Stimulated activated CD4-positive, alpha-beta T cell treated with anti-CD3 and anti-CD28 coated beads, Interleukin-12 subunit alpha, Interleukin-12 subunit beta, amount 100 ng/mL, for 4 hours (primary cell): ENCODE results near the gene CLIP4.

Experiments used
- DNase-seq: peaks from one replicate; pipeline ENCODE4 v3.0.0-alpha.2; 2020

The CLIP4 gene

DNA sequence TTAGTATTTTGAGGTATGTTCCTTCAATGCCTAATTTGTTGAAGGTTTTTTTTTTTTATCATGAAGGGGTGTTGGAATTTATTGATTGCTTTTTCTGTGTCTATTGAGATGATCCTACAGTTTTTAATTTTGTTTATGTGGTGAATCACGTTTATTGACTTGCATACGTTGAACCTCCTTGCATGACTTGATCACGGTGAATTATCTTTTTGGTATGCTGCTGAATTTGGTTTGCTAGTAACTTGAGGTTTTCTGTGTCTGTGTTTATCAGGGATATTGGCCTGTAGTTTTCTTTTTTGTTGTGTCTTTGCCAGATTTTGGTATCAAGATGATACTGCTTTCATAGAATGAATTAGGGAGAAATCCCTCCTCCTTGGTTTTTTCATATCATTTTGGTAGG lies 23.9 kb downstream of the CLIP4 start:
- DNase-seq: no peak

GRCh38 chr2:29139731-29140130 lies 24.5 kb downstream of the CLIP4 start:
- no peak for DNase-seq

DNA sequence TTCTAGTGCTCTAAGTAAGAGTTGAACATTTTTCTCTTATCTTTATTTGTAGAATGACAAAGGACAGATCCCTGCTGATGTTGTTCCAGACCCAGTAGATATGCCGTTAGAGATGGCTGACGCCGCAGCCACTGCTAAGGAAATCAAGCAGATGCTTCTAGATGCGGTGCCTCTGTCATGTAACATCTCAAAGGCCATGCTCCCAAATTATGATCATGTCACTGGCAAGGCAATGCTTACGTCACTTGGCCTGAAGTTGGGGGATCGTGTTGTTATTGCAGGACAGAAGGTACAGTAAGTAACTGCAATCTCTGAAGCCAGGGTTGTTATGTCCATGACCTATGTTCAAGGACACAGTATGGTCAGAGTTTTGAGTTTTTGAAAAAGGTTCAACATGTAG lies 28.4 kb downstream of the CLIP4 start:
- DNase-seq: no peak

GRCh38 chr2:29146197-29146596 lies 31.0 kb downstream of the CLIP4 start:
- DNase-seq: no peak

- DNase-seq: no peak
Measured at GRCh38 chr2:29147963-29148362, 32.7 kb downstream of the CLIP4 start.

- DNase-seq: no peak
Measured at GRCh38 chr2:29154610-29155009, 39.4 kb downstream of the CLIP4 start.

GRCh38 chr2:29155578-29155977 lies 40.4 kb downstream of the CLIP4 start:
- DNase-seq: no peak

DNA sequence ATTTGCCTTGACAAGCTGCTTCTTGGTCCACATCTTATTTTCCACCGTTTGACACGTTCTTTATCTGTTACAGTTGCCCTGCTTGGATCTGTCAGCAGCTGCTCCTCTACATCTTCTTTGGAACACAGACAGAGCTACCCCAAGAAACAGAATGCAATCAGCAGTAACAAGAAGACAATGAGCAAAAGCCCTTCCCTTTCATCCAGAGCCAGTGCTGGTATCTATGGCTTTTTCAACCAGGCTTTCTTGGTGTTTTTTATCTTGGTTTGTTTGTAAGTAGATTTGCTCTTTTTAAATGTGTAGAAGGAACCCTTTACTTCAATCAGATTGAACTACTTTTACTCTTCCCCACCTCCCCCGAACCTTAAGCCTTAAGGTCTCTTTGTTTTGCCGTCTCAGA lies 41.9 kb downstream of the CLIP4 start:
- DNase-seq: no peak

DNA sequence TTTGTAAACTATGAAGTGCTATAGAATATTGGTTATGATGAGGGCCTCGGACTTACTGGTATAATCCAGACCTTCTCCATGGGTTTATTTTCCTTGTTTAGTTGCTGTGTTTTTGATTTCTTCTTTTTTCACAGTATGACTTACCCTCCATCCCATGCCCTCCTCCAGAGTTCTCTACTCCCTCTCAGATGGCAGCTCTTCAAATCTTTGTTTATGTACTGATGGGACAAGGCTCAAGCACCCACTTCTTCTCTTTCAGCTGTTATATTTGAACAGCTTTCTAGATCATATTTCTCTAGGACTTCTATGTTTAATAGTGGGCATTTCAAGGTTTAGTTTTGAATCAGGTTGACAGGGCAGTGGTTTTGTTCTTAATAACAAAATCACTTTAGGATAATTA lies 43.9 kb downstream of the CLIP4 start:
- DNase-seq: no peak

DNA sequence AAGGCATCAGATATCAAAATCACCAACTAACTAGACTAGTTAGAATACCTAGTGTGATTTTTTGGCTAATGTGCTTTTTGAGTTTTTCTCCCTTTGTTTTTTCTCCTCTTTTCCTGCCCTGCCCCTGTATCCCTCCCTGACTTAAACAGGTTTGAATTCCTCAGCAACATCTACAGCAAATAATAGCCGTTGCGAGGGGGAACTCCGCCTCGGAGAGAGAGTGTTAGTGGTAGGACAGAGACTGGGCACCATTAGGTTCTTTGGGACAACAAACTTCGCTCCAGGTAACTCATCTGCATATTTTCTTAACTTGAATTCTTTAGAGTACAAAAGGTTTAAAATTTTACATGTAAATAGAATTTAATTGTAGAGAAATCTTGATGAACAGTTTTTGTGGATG lies 45.0 kb downstream of the CLIP4 start:
- DNase-seq: no peak

DNA sequence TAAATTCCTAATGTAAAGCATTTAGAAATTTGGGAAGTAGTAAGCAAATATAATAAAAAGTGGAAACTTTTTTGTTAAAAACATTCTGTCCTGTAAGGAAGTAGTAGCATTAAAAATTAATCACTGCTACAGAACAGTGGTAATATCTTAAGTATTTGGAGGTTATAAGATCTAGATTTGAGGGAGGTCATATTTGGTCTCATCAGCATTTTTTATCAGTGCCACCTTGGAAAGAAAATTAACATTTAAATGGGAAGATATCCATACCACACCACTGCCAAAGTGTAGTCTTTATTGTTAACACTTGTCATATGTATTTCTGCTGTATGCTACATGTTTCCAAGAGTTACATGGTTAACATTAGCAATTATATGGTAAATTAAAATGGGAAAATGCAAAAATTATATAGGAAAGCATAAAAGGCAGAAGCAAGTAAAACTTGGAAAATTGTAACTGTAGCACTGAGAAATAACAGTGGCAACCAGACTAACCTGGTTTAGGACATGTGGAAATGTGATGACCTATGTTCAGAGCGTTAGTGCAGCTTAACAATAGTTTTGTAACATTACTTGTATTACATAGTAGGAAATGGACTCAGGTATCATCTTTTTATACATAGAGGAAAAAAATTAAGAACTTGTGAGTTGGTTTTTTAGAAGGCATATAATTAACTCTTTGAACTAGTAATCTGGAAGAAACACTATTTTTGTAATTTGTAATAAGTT lies 47.2 kb downstream of the CLIP4 start:
- no peak for DNase-seq

GRCh38 chr2:29164091-29164846 lies 49.1 kb downstream of the CLIP4 start:
- DNase-seq: no peak

DNA sequence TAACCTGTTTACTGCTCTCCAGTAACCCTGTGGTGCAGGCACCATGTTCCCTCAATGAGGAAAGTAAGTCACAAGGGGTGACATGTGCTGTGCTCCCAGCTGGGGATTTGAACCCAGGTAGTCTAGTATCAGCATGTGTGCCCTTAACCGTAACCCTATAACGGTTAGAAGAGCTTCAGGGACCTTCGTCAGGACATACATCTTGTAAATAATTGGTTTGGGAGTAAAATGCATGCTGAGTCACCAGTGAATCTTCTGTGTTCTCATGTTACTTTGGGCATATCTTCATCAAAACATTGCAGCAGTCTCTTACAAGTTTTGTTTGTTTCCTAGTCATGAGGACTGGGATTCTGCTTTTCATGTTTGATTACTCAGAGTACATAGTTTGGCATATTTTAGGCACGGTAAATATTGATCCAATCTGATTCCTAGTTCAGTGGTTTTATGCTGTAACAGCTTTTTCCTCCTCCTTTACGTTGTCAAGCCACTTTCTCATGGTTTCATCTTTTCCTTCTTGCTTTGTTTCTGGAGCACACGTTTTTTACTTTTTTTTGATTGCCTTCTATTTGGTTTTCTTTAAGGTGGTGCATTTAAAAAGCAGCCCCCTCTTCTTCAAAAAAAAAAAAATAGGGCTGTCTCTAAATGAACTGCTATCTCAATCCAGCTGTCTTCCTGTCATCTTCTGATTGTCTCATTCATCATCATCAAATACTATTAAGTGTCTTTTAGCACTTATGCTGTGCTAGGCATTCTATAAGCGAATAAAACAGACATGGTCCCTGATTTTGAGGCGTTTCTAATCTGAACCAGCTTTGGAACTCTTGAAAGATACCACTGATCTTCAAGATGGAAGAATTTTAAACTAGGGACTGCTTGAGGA lies 50.4 kb downstream of the CLIP4 start:
- DNase-seq: no peak

DNA sequence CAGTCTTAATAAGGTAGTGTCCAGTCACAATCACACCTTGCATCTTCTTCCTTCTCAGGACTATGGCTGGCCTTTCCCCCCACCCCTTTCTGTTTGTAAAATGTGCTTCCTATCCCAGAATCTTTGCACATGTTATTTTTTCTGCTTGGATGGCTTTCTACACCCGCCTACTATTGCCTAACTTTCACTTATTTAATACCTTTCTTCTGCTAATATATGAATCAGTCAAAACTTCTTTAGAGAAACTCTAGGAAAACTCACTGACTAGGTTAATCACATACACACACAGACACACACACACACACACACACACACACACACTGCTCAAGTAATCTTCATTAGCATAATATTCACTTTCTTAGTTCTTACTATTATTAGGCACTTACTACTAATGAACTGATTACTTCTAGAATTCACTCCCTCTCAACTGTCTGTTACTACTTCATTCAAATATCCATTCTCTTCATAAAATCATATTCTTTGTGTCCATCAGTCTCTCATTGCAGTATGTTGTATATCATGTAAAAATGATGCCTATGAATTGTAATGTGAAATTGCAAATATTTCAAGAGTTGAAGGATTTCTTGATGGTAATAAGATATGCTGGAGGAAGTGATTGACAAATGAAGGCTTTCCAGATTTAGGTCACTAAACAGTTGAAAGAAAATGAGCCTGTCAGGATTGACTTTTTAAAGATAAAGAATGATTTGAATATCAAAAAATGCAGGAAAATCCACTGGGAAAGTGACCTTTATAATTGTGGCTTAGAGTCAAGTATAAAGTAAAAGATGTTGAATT lies 51.2 kb downstream of the CLIP4 start:
- no peak for DNase-seq

DNA sequence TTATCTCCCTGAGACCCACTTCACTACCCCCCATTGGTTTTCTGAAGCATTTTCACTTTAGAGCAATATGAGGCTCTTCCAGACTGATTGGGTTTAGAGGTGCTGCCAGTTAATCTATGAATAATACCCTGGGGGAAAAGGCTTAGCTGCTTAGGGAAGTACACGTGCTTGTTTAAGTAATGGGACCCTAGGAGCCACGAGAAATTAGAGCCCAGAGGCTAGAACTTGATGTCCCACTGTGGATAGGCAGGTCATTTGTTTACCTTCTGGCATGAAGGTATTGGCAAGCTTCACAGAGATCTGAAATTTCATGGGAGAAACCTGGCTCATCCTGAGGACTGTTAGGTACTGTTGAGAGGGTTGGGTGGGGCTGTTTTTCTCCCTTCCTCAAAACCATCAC lies 59.7 kb downstream of the CLIP4 start:
- no peak for DNase-seq

DNA sequence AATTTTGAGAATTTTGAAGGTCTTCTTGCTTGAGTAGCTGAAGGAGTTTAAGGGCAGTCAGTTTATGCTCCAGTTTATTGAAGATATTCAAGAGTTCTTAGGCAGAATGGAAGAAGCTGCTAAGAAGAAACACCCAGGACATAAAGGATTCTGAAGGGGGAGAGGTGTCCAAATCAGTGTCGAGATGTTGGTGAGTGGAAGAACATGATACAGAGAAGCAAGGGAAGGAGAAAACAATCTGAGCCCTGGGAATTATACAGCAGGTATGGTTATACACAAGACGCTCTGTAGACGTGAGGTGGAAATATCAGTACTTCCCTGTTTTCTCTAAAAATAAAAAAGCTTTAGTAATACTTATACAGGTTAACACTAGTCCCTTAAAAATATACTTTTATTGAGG lies 60.1 kb downstream of the CLIP4 start:
- DNase-seq: no peak

DNA sequence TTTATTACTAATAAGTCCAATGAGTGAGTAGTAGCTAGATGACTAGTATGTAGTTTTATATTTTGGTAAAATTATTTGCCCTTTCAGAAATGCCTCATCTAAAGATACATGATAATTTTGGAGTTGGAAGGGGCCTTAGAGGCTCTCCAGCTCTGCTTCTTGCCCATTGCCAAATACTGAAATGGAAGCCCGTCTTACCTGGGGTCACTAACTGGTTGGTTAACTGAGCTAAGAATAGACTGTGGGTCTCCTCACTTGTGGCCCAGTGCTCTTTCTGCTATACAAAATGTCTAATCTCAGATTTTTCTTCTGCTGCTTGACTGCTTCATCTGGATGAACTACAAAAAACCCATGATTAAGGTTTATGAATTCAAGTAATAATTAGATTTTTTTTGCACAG lies 67.1 kb downstream of the CLIP4 start:
- no peak for DNase-seq

DNA sequence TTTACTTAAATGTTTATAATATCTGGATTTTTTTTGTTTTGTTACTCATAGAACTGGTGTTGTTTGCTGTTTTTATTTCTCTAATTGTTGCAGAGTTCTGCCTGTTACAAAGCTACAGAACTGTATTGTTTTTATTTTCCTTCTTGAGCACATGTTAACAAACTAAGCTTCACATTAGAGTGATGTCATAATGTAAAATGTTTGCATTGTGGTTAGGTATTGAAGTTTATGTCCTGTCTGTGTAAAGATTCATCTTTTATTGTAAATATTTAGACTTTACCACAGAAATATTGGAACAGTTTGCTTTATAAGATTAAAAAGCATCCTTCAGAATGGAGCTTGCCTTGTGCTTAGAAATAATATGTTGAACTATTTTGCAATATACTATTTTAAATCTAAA lies 67.7 kb downstream of the CLIP4 start:
- DNase-seq: no peak

DNA sequence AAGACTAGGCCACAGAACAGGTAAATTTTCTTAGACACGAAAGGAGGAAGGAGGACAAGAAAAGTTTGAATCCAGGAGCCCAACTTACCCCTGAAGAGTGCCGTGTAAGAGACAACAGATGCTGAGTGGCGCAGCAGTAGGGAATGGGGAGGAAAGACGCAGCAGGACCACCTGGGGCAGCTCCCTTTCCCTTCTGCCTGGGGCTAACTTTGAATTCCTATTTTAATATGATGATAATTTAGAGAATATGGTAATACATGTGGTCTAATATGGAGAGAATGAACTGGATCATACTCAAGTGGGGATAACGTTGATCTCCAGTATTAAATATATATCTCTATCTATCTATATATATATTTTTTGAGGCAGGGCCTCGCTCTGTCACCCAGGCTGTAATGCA lies 69.3 kb downstream of the CLIP4 start:
- no peak for DNase-seq

- DNase-seq: no peak
Measured at GRCh38 chr2:29186817-29187216, 71.6 kb downstream of the CLIP4 start.

GRCh38 chr2:29187926-29188325 lies 72.7 kb downstream of the CLIP4 start:
- DNase-seq: no peak

DNA sequence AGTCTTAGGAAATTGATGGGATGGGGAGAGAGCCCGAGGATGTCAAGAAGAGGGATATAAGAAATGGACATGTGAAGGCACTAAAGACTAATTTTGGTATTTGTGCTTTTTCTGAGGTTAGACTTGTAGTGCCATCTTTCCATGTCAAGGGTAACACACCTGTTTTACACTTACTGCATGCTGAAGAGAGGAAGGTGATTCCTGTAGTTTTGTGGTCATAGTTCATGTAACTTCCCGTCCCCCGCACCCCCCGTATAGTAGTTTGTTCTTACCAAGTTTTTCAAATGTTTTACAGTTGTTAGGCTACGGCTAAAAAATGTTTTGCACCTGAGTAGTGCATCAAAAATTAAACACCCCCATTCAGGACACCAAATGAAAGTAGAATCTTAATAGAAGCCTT lies 73.8 kb downstream of the CLIP4 start:
- DNase-seq: no peak

DNA sequence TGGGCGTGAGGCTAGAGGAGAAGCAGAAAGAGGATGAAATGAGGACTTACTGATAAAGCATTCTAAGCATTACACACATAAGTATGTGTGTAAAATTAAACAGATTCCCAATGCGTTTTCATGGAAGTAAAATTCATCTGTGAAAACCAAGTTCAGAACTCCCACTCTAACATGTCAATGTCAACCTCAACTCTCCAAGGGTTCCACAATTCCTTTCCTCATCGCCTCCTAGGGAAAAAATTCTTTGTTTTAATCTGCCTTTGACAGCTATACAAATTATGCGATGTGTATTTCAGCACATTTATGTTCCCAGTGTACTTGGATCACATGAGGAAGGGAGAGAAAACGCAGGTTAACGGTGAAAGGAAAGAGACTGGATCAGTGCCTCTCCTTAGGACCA lies 76.6 kb downstream of the CLIP4 start:
- DNase-seq: no peak
